ENCODE data around the gene SQSTM1.

The SQSTM1 gene

GRCh38 chr5:179874136-179874535 is 53.4 kb downstream of the SQSTM1 start:
- DNase-seq (ENCODE audit: low read depth): no peak

DNA sequence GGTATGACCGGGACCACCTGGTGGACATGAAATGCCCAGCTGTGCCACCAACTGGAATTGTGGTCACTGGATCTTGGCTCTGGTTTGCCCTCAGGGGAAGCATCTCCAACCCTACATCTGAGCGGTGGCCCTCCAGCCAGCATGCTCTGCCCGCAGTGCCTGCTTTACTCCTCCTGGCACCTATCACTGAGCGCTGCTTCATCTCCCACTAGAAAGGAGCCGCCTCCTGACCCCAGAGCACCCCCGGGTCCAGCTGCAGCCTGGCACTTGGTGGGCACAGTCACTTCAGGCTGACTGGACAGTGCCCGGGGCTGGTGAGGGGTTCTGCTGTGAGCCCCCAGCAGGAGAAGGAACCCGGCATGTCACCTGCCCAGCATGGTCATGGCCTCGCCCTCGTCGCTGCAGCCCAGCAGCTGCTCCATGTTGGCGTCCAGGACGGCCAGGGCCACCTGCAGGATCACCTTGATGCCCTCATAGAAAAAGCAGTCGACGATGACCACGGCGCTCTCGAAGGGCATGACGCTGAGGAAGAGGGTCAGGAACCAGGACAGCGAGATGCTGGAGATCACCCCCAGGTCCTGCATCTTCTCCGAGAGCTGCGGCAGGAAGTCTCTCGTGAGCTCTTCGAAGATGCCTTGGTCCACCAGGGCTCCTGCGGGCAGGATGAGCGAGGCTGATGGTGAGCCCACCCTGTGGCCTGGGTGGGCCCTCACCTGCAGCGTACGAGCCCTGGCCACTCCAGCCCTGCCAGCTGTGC is 54.0 kb downstream of the SQSTM1 start:
- no peak for DNase-seq (ENCODE audit: low read depth)

DNA sequence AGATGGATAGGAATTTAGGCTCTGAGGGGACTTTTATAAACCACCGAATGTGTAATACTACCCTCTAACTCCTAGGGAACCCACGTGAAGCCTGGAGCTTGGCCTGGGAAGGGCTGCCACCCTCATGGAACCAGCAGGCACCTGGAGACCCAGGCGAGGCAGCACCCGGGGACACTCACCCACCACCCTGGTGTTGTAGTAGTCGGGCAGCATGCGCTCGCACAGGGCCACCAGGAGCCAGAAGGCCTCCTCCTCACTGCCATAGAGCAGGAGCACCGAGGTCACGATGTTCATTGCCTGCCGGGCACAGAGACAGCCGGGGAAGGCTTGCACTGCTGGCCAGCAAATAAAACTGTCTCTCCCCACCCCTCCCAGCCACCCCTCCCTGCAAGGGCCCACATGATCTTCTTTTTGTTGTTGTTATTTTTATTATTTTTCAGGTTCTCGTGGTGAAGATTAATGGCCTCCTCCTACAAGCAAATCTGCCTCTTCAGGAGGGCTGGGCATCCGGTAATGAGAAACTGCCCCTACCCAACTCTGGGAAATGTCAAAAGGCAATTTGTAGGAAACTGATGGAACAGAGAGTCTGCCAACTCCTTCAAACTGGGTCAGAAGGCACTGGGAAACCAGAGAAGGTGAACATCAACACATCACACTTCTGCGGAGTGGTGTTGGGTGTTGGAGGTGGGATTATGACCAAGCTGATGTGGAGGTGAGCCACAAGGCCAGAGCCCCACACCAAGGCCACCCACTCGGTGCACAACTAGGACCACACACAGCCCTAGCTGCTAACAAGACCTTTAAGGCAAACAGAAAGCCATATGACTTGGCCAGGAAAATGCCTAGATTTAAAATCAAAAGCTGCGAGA is 55.3 kb downstream of the SQSTM1 start:
- no peak for DNase-seq (ENCODE audit: low read depth)

DNA sequence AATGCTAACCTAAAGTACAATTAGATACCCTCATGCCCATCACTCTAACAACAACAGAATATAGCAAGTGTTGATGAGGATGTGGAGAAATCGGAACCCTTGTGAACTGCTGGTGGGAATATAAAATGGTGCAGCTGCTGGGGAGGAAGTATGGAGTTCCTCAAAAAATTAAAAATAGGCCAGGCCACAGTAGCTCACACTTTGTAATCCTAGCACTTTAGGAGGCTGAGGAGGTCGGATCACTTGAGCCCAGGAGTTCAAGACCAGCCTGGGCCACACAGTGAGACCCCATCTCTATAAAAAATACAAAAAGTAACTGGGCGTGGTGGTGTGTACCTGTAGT is 55.9 kb downstream of the SQSTM1 start:
- no peak for DNase-seq (ENCODE audit: low read depth)

- no peak for DNase-seq (ENCODE audit: low read depth)
Observed at GRCh38 chr5:179878222-179879002, 57.7 kb downstream of the SQSTM1 start.

DNA sequence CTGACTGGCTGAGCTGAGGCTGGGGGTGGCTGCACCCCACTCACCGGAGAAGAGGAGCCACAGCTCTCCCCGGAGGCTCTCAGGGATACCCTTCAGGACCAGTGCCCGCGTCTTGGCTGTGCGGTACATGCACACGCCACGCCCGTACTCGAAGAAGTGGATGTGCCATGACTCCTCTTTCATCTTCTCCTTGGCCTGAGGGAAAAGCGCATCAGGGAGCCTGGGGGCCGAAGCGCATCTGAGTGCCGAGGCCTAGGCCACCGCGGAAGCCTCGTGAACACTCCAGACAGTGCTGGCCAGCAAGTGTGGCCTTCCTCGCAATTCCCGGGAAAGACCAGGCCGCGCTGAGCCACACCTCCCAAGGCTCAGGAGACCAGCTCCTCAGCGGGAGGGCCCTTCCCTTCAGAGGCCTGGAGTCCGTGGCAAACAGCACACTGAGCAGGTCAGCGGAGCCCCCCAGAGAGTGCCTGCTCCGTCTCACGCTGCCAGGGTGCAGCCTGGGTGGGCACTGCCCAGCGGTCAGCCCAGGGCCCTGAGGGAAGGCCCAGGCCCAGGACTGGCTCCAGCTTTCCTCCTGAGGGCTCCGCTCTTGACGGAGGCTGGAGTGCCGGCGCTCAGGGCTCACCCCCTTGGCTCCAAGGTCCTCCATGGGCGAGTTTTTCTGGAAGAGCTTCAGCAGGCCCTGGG is 58.4 kb downstream of the SQSTM1 start:
- DNase-seq (ENCODE audit: low read depth): no peak

DNA sequence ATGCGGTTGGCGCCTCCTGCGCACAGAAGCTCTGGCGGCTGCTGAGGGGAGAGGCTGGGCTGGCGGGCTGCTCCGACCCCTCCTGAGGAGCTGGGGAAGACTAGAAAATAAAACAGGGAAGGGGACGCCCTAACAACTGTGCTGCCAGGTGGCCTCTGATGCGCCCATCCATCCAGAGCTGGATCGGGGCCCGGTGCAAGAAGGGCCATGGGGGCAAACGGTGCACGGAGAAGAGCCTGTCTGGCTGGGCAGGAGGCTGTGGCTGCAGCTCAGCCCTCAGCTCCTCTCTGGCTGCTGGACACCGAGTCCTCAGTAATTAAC is 58.9 kb downstream of the SQSTM1 start:
- no peak for DNase-seq (ENCODE audit: low read depth)

DNA sequence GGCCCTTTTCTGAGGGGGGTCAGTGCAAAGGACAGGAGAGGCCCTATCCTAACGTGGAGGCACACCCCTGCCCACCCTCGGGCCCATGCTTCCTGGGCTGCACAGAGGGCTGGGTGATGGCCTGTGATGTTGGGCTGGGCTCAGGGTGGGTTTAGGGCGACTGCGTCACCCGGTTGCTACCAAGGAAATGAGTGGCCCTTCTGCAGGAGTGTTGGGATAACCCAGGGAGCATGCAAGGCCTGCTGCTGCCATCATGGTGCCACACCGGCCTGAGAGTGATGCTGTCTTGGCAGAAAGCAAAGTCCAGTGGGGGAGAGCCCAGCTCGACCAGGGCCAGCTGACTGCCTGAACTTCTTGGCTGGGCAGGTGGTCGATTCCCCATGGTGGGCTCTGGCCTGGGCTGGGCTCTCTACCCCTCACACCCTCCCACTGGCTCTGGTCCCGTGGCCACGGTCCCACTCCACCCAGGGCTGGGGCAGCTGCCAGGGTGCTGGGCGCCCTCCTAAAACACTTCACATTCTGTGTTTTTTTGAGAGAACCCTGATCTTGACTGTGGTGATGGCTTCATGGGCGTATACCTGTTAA is 59.5 kb downstream of the SQSTM1 start:
- no peak for DNase-seq (ENCODE audit: low read depth)

DNA sequence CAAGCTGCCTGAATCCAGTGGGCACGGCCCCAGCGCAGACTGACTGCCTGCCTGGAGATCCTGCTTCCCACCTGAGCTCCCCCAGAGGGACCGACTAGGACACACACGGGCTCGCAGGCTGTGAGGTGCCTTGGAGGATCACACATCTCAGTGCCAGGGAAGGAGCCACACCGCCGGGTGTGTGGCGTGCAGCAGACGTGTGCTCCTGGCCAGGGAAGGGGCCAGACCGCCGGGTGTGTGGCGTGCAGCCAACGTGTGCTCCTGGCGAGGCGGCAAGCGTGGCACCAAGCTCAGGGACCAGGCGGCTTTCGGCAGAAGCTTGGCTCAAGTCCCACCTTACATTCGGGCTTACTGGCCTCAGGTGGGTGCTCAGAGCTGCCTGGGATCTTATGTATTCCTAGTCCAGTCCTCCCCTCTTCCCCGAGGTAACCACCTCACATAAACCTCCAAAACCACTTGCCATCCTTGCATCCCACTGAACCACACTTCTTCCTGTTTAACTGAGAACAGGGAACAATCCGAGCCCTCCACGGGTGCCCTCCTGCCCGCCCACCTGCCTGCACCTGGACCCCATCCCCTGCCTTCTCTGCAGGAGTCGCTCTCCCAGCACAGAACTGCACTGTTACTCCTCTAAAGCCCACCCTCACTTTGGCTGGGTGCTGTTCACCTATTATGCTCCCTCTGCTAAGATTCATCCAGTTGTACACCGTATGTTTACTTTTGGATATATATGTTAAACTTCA is 60.3 kb downstream of the SQSTM1 start:
- DNase-seq (ENCODE audit: low read depth): no peak

- DNase-seq (ENCODE audit: low read depth): no peak
Observed at GRCh38 chr5:179882338-179882737, 61.6 kb downstream of the SQSTM1 start.

DNA sequence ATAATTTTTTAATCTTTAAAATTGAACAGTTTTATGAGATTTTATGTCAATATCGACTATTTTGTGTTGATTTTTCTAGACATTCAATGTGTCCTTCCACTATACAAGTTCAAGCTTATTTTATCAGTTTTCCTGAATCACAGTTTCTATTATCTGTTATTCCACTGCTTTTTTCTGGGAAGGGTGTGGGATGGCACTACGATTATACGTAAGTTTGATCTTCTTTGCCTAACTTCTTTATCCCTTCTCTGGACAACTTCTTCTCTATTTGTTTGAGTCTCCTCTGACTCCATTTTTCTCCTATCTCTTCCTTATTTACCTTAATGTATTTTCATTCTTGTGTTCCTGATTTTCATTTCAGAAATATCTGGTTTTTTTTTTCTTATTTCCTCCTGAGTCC is 62.5 kb downstream of the SQSTM1 start:
- no peak for DNase-seq (ENCODE audit: low read depth)

- DNase-seq (ENCODE audit: low read depth): no peak
Observed at GRCh38 chr5:179885491-179886090, 64.9 kb downstream of the SQSTM1 start.

- no peak for DNase-seq (ENCODE audit: low read depth)
Observed at GRCh38 chr5:179886190-179886911, 65.6 kb downstream of the SQSTM1 start.

GRCh38 chr5:179887095-179887494 is 66.4 kb downstream of the SQSTM1 start:
- no peak for DNase-seq (ENCODE audit: low read depth)

Measured in stimulated activated CD8-positive, alpha-beta memory T cell treated with anti-CD3 and anti-CD28 coated beads, Interleukin-15, amount 100 ng/mL, for 24 hours (primary cell).